Measurements from ENCODE around the gene NRXN3. TPM values are rescaled to one million over a fixed set of nuclear protein-coding genes. Genes with fewer than 3 reads are reported as not detected.

The NRXN3 gene
- polyA plus RNA-seq, 1 donor from 2014 or later: 110 TPM

- H3K36me3 ChIP-seq (ENCODE audit: insufficient read depth, low read length): no peaks in the 10 kb centered on the region
These were observed 1129.0 kb downstream of the NRXN3 start for GRCh38 chr14:79299162-79299561.

DNA sequence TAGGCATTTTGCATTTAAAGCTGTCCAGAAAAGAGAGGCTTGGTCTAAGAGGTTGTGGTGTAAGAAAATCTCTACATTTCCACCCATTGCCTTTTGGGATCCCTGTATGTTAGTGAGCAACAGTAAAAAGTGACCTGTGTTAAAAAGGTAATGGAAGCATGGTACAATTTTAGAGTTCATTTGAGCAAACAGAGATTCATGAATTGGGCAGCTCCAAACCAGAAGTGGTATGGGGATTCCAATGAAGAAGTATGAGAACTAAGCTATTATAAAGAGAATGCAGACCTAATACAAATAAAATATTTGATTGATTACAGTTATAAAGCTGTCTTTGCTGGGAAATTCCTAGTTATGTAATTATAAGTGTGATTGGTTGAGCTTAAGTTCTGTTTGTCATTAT lies 1134.1 kb downstream of the NRXN3 start:
- H3K4me3 ChIP-seq (ENCODE audit: low read length): no peak overlapping the region
- H3K27ac ChIP-seq (ENCODE audit: low read length): no peak overlapping the region
- H3K36me3 ChIP-seq (ENCODE audit: insufficient read depth, low read length): peaks cover 7% of the 10 kb centered on the region
- TF ChIP-seq, protein P1, sequence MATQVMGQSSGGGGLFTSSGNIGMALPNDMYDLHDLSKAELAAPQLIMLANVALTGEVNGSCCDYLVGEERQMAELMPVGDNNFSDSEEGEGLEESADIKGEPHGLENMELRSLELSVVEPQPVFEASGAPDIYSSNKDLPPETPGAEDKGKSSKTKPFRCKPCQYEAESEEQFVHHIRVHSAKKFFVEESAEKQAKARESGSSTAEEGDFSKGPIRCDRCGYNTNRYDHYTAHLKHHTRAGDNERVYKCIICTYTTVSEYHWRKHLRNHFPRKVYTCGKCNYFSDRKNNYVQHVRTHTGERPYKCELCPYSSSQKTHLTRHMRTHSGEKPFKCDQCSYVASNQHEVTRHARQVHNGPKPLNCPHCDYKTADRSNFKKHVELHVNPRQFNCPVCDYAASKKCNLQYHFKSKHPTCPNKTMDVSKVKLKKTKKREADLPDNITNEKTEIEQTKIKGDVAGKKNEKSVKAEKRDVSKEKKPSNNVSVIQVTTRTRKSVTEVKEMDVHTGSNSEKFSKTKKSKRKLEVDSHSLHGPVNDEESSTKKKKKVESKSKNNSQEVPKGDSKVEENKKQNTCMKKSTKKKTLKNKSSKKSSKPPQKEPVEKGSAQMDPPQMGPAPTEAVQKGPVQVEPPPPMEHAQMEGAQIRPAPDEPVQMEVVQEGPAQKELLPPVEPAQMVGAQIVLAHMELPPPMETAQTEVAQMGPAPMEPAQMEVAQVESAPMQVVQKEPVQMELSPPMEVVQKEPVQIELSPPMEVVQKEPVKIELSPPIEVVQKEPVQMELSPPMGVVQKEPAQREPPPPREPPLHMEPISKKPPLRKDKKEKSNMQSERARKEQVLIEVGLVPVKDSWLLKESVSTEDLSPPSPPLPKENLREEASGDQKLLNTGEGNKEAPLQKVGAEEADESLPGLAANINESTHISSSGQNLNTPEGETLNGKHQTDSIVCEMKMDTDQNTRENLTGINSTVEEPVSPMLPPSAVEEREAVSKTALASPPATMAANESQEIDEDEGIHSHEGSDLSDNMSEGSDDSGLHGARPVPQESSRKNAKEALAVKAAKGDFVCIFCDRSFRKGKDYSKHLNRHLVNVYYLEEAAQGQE (IDR thresholded peaks at IDR 0.05; ENCODE audit: borderline replicate concordance): no peak
- TF ChIP-seq MXI1 (conservative IDR thresholded peaks at IDR 0.05; ENCODE audit: poor library complexity, severe bottlenecking) (no peak), SMC3 (conservative IDR thresholded peaks at IDR 0.05; ENCODE audit: poor library complexity) (no peak), RAD21 (conservative IDR thresholded peaks at IDR 0.05) (no peak), EP300 (conservative IDR thresholded peaks at IDR 0.05; ENCODE audit: poor library complexity, severe bottlenecking) (no peak)
- no peaks in the 10 kb centered on the region for H3K27me3 ChIP-seq (ENCODE audit: insufficient read depth, low read depth, low read length)
- H3F3A ChIP-seq (ENCODE audit: insufficient read depth, low read length, poor library complexity, severe bottlenecking): peaks cover 3% of the 10 kb centered on the region
- no peaks in the 10 kb centered on the region for H4K20me1 ChIP-seq (ENCODE audit: insufficient read depth)
- H3K9ac ChIP-seq (ENCODE audit: low read length): no peak overlapping the region
- H3K9me2 ChIP-seq (ENCODE audit: insufficient read depth, low read length): no peaks in the 10 kb centered on the region
- no peak overlapping the region for H3K4me2 ChIP-seq (ENCODE audit: low read length)
- peaks cover 24% of the 10 kb centered on the region for H3K79me2 ChIP-seq (replicated peaks; ENCODE audit: insufficient read depth, low read length)
- no peak overlapping the region for H2AFZ ChIP-seq (ENCODE audit: low read depth, low read length)
- no peaks in the 10 kb centered on the region for H3K9me3 ChIP-seq (ENCODE audit: low read length)

More at GRCh38 chr14:79299162-79299561, 1129.0 kb downstream of the NRXN3 start:
- H3K9ac ChIP-seq (ENCODE audit: low read length): no peak overlapping the region
- no peak overlapping the region for H3K4me3 ChIP-seq (ENCODE audit: low read length)
- peaks cover 56% of the 10 kb centered on the region for H3K79me2 ChIP-seq (replicated peaks; ENCODE audit: insufficient read depth, low read length)
- TF ChIP-seq POLR2AphosphoS5 (IDR thresholded peaks at IDR 0.05): no peak
- no peaks in the 10 kb centered on the region for H3K27me3 ChIP-seq (ENCODE audit: insufficient read depth, low read depth, low read length)
- no peak overlapping the region for H3K27ac ChIP-seq (ENCODE audit: low read length)
- H3K4me2 ChIP-seq (ENCODE audit: low read length): no peak overlapping the region
- H4K20me1 ChIP-seq (ENCODE audit: insufficient read depth): no peaks in the 10 kb centered on the region
- no peak overlapping the region for H2AFZ ChIP-seq (ENCODE audit: low read depth, low read length)
- peaks cover 7% of the 10 kb centered on the region for H3F3A ChIP-seq (ENCODE audit: insufficient read depth, low read length, poor library complexity, severe bottlenecking)
- no peaks in the 10 kb centered on the region for H3K9me3 ChIP-seq (ENCODE audit: low read length)
- H3K9me2 ChIP-seq (ENCODE audit: insufficient read depth, low read length): no peaks in the 10 kb centered on the region

DNA sequence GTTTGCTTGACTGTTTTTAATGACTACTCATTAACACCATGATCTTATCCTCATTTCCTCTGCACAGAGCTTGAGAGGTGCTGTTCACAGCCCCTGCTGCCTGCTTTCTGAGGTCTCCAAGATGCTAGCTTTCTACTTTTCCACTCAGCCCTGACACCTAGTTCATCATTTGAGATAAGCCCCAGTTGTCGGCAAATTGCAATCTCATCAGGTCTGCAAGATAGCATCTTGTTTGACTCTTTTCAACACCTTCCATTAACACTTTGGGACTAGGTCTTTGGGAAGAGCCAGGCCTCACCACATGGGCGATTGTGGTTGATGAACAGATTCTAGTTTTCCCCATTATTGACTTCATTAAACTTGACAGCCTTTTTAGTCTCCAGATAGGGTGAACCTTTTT lies 1136.4 kb downstream of the NRXN3 start:
- H3K27ac ChIP-seq (ENCODE audit: low read length): no peak overlapping the region
- no peak overlapping the region for H3K9ac ChIP-seq (ENCODE audit: low read length)
- no peaks in the 10 kb centered on the region for H4K20me1 ChIP-seq (ENCODE audit: insufficient read depth)
- H3K79me2 ChIP-seq (replicated peaks; ENCODE audit: insufficient read depth, low read length): peaks cover 11% of the 10 kb centered on the region
- no peak for TF ChIP-seq EP300 (conservative IDR thresholded peaks at IDR 0.05; ENCODE audit: poor library complexity, severe bottlenecking)
- TF ChIP-seq, protein P1 (IDR thresholded peaks at IDR 0.05; ENCODE audit: borderline replicate concordance): no peak
- no peak for TF ChIP-seq RAD21 (conservative IDR thresholded peaks at IDR 0.05)
- H3K9me3 ChIP-seq (ENCODE audit: low read length): no peaks in the 10 kb centered on the region
- H3K4me3 ChIP-seq (ENCODE audit: low read length): no peak overlapping the region
- H3K36me3 ChIP-seq (ENCODE audit: insufficient read depth, low read length): peaks cover 7% of the 10 kb centered on the region
- H3K27me3 ChIP-seq (ENCODE audit: insufficient read depth, low read depth, low read length): no peaks in the 10 kb centered on the region
- H3K4me2 ChIP-seq (ENCODE audit: low read length): no peak overlapping the region
- H3F3A ChIP-seq (ENCODE audit: insufficient read depth, low read length, poor library complexity, severe bottlenecking): peaks cover 2% of the 10 kb centered on the region
- no peak overlapping the region for H2AFZ ChIP-seq (ENCODE audit: low read depth, low read length)
- H3K9me2 ChIP-seq (ENCODE audit: insufficient read depth, low read length): no peaks in the 10 kb centered on the region
